NB4 (cell line): Measurements from ENCODE around the gene ZP1.

Source experiments
- MYC ChIP-seq: IDR thresholded peaks from 2 replicates; pipeline ENCODE4 v1.6.1; 2011; ENCODE audit warnings: low read depth, low read length
- POLR2A ChIP-seq: IDR thresholded peaks from 2 replicates; pipeline ENCODE4 v1.6.1; 2011; ENCODE audit warnings: mild to moderate bottlenecking; ENCODE audit not compliant: insufficient read length; ENCODE audit errors: extremely low read depth
- TF ChIP-seq, protein P1 (sequence below): IDR thresholded peaks from one replicate; pipeline ENCODE4 v1.5.1; 2012; ENCODE audit warnings: low read depth, low read length
- TF ChIP-seq, protein P2 (sequence below): IDR thresholded peaks from 2 replicates; pipeline ENCODE4 v1.6.1; 2011; ENCODE audit warnings: low read depth, low read length

DNA sequence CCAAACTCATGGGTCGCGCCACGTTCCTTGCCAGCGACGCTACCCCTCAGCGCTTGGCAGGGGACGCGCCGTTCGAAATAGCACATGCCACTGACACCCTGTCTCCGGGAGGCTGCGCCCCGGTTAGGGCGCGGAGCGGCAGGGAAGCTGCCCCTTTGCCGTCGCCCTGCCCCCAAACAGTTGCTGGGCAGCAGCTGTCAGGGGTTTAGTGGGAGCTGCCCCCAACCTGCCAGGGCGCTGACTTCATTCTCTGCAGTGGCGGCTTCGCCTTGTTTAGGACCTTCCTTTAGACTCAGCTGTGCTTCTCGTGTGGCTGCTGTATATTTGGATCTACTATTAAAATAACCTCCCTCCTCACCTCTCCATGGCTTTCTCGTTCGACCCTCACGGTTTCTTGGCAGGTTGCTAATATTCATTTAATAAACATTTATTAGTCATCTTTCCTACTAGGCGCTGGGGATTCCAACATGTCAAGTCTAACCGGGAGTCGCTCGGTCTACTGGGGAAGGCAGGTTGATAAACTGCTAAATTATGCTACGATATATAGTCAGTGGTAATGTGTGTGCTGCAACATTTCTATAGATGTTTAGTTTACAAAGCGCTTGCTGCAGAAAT lies 47.4 kb downstream of the ZP1 start:
- TF ChIP-seq, protein P1, sequence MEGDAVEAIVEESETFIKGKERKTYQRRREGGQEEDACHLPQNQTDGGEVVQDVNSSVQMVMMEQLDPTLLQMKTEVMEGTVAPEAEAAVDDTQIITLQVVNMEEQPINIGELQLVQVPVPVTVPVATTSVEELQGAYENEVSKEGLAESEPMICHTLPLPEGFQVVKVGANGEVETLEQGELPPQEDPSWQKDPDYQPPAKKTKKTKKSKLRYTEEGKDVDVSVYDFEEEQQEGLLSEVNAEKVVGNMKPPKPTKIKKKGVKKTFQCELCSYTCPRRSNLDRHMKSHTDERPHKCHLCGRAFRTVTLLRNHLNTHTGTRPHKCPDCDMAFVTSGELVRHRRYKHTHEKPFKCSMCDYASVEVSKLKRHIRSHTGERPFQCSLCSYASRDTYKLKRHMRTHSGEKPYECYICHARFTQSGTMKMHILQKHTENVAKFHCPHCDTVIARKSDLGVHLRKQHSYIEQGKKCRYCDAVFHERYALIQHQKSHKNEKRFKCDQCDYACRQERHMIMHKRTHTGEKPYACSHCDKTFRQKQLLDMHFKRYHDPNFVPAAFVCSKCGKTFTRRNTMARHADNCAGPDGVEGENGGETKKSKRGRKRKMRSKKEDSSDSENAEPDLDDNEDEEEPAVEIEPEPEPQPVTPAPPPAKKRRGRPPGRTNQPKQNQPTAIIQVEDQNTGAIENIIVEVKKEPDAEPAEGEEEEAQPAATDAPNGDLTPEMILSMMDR = no peak
- TF ChIP-seq, protein P2, sequence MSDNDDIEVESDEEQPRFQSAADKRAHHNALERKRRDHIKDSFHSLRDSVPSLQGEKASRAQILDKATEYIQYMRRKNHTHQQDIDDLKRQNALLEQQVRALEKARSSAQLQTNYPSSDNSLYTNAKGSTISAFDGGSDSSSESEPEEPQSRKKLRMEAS = peak; percentile 69
- TF ChIP-seq POLR2A = no peak
- no peak for TF ChIP-seq MYC
